ENCODE data around the gene HSPB2.

DNA sequence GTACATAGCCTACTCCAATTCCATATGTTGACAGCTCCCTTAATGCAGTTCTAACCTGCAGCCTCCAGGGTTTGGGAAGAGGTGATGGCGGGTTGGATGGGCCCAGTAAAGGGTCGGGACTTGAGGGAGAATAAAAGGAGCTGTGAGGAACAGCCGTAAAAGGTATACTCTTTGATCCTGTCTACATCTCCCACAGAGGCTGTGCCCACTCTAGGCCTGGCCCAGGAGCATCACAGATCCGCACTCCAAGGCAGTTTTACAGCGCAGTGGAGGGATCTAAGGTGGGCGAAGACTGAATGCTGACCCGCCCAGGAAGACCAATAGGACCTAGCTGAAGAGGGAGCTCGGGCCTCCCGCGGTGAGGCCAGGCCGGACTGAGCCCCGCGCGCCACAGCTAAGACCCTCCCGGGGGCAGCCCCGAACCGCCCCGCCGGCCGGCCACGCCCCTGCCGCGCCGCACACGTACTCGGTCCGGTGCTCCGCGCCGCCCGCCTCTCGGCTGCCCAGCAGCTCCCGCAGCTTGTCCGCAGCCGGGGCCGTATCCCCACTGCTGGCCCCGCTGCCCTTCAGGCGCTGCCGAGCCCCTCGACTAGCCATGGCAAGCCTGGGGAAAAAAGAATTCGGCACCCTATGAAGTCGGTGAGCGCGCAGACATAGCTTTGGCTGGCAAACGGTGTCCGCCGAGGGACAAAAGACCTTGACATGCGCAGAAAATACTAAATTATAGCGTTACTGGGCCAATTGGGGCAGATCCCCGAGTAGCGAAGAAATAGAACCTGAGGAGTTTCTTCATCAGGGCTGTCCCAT, 41.4 kb upstream of the HSPB2 start, which contains the start of gene ALG9:
- TF ChIP-seq POLR2A (IDR thresholded peaks at IDR 0.05), result peak in 1 of 2 donors; percentile 57
- TF ChIP-seq, protein P1, sequence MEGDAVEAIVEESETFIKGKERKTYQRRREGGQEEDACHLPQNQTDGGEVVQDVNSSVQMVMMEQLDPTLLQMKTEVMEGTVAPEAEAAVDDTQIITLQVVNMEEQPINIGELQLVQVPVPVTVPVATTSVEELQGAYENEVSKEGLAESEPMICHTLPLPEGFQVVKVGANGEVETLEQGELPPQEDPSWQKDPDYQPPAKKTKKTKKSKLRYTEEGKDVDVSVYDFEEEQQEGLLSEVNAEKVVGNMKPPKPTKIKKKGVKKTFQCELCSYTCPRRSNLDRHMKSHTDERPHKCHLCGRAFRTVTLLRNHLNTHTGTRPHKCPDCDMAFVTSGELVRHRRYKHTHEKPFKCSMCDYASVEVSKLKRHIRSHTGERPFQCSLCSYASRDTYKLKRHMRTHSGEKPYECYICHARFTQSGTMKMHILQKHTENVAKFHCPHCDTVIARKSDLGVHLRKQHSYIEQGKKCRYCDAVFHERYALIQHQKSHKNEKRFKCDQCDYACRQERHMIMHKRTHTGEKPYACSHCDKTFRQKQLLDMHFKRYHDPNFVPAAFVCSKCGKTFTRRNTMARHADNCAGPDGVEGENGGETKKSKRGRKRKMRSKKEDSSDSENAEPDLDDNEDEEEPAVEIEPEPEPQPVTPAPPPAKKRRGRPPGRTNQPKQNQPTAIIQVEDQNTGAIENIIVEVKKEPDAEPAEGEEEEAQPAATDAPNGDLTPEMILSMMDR (IDR thresholded peaks at IDR 0.05), result peak in 3 of 5 experiments; percentile 24 to 31 (median 27)

All from tibial nerve (tissue), 3 donors.